HEK293 (cell line): ENCODE data around the gene COBL.

Source experiments
- PRDM1 ChIP-seq: fragments of 450-650 bp; formaldehyde crosslinking; IDR thresholded peaks from 2 replicates; pipeline ENCODE4; 2016; ENCODE audit warnings: missing biosample characterization, missing genetic modification characterization
- ZBTB8A ChIP-seq: fragments of 450-650 bp; formaldehyde crosslinking; IDR thresholded peaks from 2 replicates; pipeline ENCODE4 v1.5.1; 2016; ENCODE audit warnings: missing biosample characterization, missing genetic modification characterization
- TF ChIP-seq, protein P1 (sequence below): fragments of 450-650 bp; formaldehyde crosslinking; IDR thresholded peaks from 2 replicates; pipeline ENCODE4 v1.5.1; 2016; ENCODE audit warnings: missing biosample characterization, missing genetic modification characterization

DNA sequence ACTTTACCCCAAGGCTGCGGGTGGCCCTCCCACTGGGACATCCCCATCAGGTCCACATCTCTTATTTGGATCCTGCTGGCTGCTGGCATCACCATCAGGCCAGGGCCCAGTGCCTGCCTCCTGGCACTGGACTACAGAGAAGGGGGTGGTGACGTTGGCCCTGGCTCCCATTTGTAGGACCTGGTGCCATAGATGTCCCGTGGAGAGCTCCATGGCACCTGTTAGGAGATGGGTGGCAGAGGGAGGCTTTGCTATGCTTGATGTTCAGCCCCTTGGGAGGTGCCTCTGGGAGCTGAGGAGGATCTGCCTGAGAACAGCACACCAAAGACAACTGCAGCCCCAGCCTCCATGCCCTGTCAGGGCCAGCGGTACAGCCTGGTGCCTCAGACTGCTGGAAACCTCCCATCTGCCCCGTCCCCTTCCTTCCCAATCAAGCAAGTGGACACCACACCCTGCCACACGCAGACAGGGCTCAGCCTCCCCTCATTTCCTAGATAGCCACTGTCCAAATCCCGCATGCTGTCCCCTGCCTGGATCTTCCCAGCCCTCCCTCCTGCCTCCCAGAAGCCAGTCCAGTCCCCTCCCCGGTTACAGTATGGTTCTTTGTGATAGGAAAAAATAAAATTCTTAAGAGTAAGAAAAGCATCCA, 303.9 kb downstream of the COBL start:
- TF ChIP-seq PRDM1 (tag by site-specific recombination) (no peak), ZBTB8A (tag by site-specific recombination) (no peak)
- TF ChIP-seq, protein P1, sequence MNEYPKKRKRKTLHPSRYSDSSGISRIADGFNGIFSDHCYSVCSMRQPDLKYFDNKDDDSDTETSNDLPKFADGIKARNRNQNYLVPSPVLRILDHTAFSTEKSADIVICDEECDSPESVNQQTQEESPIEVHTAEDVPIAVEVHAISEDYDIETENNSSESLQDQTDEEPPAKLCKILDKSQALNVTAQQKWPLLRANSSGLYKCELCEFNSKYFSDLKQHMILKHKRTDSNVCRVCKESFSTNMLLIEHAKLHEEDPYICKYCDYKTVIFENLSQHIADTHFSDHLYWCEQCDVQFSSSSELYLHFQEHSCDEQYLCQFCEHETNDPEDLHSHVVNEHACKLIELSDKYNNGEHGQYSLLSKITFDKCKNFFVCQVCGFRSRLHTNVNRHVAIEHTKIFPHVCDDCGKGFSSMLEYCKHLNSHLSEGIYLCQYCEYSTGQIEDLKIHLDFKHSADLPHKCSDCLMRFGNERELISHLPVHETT (tag by site-specific recombination), result no peak
